HG03521 (cell line): Measurements from ENCODE around the gene ZSWIM6.
A peak's percentile ranks its signal among the peaks of the same experiment; 100 is the strongest.

Source experiments
- ATAC-seq: cut with Tn5 transposase; IDR thresholded peaks from one replicate; pipeline ENCODE4 v1.9.1; 2021; ENCODE audit warnings: mild to moderate bottlenecking, moderate library complexity; ENCODE audit not compliant: unreplicated experiment

ZSWIM6 gene

GRCh38 chr5:61331407-61332357 lies at the start of gene ZSWIM6:
Gene ZSWIM6 (plus strand): TSS chr5:61332258. CDS start chr5:61332273, 15 bp downstream.
- peak; percentile 70 for ATAC-seq

GRCh38 chr5:61283471-61283870 lies 48.6 kb upstream of the ZSWIM6 start:
- no peak for ATAC-seq

- no peak for ATAC-seq
Observed at GRCh38 chr5:61285531-61285930, 46.5 kb upstream of the ZSWIM6 start.

DNA sequence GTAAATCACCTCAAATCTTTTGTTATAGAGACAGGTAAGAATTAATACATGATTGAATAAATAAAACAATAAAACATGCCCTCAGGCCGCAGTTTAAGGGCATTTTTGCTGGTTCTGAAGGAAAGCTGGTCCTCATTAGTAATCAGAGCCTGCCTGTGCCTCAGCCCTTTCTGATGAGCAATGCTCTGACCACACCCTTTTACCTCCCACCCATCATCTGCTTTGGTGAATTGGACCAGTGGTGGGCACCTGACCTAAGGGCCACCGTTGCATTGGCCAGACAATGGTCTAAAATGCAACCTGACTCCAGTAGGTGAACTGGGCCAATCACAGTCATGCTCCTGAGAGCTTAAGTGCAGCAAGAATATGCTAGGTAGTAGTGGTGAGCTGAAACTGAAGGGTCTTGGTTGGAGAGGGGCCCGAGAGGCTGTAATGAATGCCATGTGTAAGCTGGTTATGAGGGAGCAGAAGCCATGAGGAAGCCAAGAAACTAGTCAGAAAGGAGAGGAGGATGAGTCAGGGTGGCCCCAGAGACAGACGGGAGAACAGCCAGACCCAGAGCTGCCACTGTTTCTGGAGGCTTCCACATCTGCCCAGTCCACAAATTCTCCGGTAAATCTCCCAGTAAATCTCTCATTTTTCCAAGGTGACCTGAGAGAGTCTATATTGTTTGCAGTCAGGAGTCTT lies 45.5 kb upstream of the ZSWIM6 start:
- ATAC-seq, result no peak

- no peak for ATAC-seq
Observed at GRCh38 chr5:61287474-61287873, 44.6 kb upstream of the ZSWIM6 start.

GRCh38 chr5:61289241-61289640 lies 42.8 kb upstream of the ZSWIM6 start:
- ATAC-seq, result no peak

- ATAC-seq, result no peak
Observed at GRCh38 chr5:61289669-61290306, 42.3 kb upstream of the ZSWIM6 start.

DNA sequence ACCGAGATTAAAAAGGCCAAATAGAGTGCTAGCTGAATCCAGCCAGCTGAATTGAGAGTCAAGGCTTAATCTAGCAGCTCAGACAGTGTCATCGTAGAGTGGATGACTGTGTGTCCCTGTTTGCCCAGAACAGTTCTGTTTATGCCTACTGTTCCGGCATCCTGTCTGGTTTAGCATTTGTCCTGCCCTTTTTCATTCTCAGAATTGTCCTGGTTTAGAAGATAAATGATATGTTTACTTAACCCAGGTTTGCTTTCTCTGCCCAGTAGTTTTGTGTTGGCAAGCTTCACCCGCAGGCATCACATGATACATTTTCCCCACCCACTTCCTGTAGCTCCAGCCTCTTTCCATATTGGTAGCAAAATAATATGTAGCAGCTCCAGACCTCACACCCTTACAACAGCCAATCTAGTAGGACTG lies 41.3 kb upstream of the ZSWIM6 start:
- no peak for ATAC-seq

DNA sequence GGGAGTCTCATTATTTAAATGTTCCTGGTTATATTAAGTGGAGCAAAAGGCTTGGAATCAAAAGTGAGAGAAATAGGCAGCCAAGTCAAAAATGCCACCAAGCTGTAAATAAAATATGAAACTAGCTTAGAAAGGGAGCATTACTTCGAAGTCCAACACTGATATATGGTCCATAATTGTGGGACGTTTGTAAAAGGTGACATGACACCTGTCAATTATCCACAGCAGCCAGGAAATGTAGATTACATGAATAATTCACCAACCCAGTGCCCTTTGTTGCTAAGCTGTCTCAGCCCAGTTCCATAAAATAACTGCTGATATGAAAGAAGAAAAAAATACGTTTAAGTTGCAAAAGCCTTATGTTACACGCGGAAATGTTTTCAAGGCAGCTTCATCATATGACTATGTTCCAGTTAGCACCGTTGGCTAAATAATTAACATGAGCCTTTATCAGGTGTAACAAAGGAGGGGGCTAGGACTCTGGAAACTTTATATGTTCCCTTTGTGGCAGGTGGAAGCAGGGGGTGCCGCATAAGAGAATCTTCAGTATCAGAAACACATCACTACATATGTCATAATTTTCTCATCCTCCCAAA lies 39.9 kb upstream of the ZSWIM6 start:
- ATAC-seq, result no peak

DNA sequence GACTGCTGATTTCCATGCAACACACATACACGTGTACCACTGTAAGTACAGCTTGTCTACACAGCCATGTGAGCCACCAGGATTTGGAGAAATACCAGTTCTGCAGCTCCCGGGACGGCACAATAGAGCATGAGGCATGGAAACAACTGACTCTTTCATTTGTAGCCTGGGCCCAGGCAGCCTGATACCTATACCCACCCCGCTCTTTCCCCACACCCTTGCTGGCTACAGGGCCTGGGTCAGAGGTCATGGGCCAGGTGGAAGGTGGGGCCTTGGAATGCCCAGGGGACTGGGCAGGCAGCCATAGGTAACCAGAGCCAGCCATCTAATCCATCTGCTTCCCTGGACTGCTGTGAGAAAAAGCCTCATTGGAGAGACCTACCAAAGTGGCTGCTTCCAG lies 39.0 kb upstream of the ZSWIM6 start:
- ATAC-seq, result no peak

DNA sequence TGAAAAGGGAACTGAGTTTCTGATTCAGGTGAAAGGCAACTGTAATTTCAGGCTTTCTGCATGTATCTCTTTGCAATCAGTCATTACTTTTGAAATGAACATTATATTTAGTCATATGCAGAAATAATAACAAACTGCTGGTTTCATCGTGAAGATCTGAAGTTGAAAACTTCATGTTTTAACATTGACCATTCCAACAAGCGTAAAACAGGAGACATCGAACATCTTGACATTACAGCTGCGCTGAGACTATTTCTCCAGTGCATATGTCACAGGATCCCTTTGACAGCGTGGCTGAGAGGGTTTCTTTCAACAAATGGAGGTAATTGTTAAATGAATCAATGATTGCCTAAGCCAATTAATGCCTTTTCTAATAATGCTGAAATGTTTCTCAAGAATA lies 38.2 kb upstream of the ZSWIM6 start:
- no peak for ATAC-seq

GRCh38 chr5:61295365-61295764 lies 36.7 kb upstream of the ZSWIM6 start:
- no peak for ATAC-seq

GRCh38 chr5:61298066-61298465 lies 34.0 kb upstream of the ZSWIM6 start:
- no peak for ATAC-seq

DNA sequence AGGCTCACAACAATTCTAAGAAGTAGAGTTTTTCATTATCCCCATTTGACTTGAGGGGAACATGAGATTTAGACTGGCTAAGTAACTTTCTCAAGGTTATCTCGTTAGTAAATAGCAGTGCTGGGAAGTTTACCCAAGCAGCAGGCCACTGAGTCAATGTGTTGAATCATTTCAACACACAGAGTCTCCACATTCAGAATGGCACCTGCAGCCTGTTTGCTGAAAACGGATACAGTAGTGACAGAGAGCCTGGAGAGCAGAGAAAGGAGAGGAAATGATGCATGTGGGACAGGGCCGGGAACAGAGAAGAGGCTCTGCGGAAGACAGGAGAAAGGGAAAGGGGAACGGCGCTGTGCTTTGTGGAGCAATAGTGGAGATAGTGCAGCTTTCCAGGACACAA lies 33.5 kb upstream of the ZSWIM6 start:
- no peak for ATAC-seq

GRCh38 chr5:61299261-61299681 lies 32.8 kb upstream of the ZSWIM6 start:
- no peak for ATAC-seq

GRCh38 chr5:61301341-61302199 lies 30.5 kb upstream of the ZSWIM6 start:
- ATAC-seq, result no peak

- ATAC-seq, result no peak
Observed at GRCh38 chr5:61302200-61302563, 29.9 kb upstream of the ZSWIM6 start.

GRCh38 chr5:61303346-61303745 lies 28.7 kb upstream of the ZSWIM6 start:
- no peak for ATAC-seq

- no peak for ATAC-seq
Observed at GRCh38 chr5:61304590-61305381, 27.3 kb upstream of the ZSWIM6 start.
